K562 (cell line): ENCODE data around the gene LRRC14B.

ENCODE experiments used
- BMI1 ChIP-seq: fragments of 150-350 bp; IDR thresholded peaks from 2 replicates; pipeline ENCODE4 v1.6.1; 2014; ENCODE audit warnings: low read length
- EZH2 ChIP-seq: IDR thresholded peaks from 2 replicates; pipeline ENCODE4 v1.6.1; 2012; ENCODE audit warnings: low read depth, mild to moderate bottlenecking, inconsistent platforms, low read length, borderline replicate concordance
- FOXK2 ChIP-seq, 2 experiments: fragments of 450-650 bp; IDR thresholded peaks in 1 of 2; conservative IDR thresholded peaks in 1 of 2; 2 replicates each; pipeline ENCODE4 v1.6.1; 2016; ENCODE audit warnings: low read depth in 2 of 2, mild to moderate bottlenecking in 1 of 2
- HLTF ChIP-seq: fragments of 450-650 bp; IDR thresholded peaks from 2 replicates; pipeline ENCODE4 v1.6.1; 2016
- JUN ChIP-seq, 2 experiments: sonication (generic) in 1 of 2; formaldehyde crosslinking in 1 of 2; IDR thresholded peaks; 2 replicates each; pipeline versions ENCODE4 v1.6.1 to v1.8.0; 2012 to 2022; ENCODE audit warnings: borderline replicate concordance in 2 of 2, mild to moderate bottlenecking in 2 of 2, improper control_type of control experiment in 1 of 2, low read depth in 1 of 2, low read length in 1 of 2, missing genetic modification reagents in 1 of 2
- MTF1 ChIP-seq: fragments of 250-450 bp; sonication (Bioruptor Pico); IDR thresholded peaks from 2 replicates; pipeline ENCODE4 v1.9.0; 2021; ENCODE audit warnings: moderate library complexity, mild to moderate bottlenecking, inconsistent platforms, borderline replicate concordance
- NFATC3 ChIP-seq: fragments of 450-650 bp; IDR thresholded peaks from 2 replicates; pipeline ENCODE4 v1.6.1; 2017; ENCODE audit warnings: mild to moderate bottlenecking
- NFRKB ChIP-seq: fragments of 450-650 bp; IDR thresholded peaks from 2 replicates; pipeline ENCODE4 v1.6.1; 2016; ENCODE audit warnings: low read depth
- POU5F1 ChIP-seq: fragments of 150-350 bp; IDR thresholded peaks from 2 replicates; pipeline ENCODE4 v1.6.1; 2014; ENCODE audit warnings: borderline replicate concordance, low read length, low read depth, mild to moderate bottlenecking; ENCODE audit not compliant: partially characterized antibody
- ZFP36 ChIP-seq: fragments of 150-350 bp; IDR thresholded peaks from 2 replicates; pipeline ENCODE4 v1.6.1; 2018; ENCODE audit warnings: low read length, low read depth; ENCODE audit not compliant: partially characterized antibody
- TF ChIP-seq, protein P1 (sequence below), 2 experiments: fragments of 450-650 bp; conservative IDR thresholded peaks; 2 replicates each; pipeline ENCODE4 v1.6.1; 2017; ENCODE audit warnings: mild to moderate bottlenecking in 2 of 2, moderate library complexity in 2 of 2
- TF ChIP-seq, protein P2 (sequence below): sonication (generic); formaldehyde crosslinking; IDR thresholded peaks from 2 replicates; pipeline ENCODE4 v1.8.1; 2023; ENCODE audit warnings: mild to moderate bottlenecking, missing genetic modification reagents
- TF ChIP-seq, protein P3 (sequence below): fragments of 250-450 bp; sonication (Bioruptor Pico); IDR thresholded peaks from 2 replicates; pipeline ENCODE4 v1.5.0; 2022; ENCODE audit warnings: mild to moderate bottlenecking
- TF ChIP-seq, protein P4 (sequence below), 3 experiments: IDR thresholded peaks in 2 of 3; conservative IDR thresholded peaks in 1 of 3; 2 replicates each; pipeline ENCODE4 v1.5.1; 2011 to 2012; ENCODE audit warnings: low read length in 3 of 3, mild to moderate bottlenecking in 3 of 3, control low read depth in 2 of 3, improper control_type of control experiment in 1 of 3, inconsistent platforms in 1 of 3, low read depth in 1 of 3, mixed read lengths in 1 of 3, moderate library complexity in 1 of 3; ENCODE audit not compliant: insufficient read depth in 2 of 3

DNA sequence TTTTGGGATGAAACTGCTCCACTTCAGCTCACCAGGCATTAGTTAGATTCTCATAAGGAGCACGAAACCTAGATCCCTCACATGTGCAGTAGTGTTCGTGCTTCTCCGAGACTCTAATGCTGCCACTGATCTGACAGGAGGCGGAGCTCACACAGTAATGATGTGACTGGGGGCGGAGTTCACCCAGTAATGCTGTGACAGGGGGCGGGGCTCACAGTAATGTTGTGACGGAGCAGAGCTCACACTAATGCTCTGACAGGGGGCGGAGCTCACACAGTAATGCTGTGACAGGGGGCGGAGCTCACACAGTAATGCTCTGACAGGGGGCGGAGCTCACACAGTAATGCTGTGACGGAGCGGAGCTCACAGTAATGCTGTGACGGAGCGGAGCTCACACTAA is 27.1 kb upstream of the LRRC14B start:
- TF ChIP-seq POU5F1 = no peak
- TF ChIP-seq HLTF = no peak
- no peak for TF ChIP-seq NFRKB
- no peak for TF ChIP-seq ZFP36
- TF ChIP-seq MTF1 (CRISPR knock-in tag) = no peak
- no peak for TF ChIP-seq BMI1
- TF ChIP-seq NFATC3 = no peak
- TF ChIP-seq, protein P1, sequence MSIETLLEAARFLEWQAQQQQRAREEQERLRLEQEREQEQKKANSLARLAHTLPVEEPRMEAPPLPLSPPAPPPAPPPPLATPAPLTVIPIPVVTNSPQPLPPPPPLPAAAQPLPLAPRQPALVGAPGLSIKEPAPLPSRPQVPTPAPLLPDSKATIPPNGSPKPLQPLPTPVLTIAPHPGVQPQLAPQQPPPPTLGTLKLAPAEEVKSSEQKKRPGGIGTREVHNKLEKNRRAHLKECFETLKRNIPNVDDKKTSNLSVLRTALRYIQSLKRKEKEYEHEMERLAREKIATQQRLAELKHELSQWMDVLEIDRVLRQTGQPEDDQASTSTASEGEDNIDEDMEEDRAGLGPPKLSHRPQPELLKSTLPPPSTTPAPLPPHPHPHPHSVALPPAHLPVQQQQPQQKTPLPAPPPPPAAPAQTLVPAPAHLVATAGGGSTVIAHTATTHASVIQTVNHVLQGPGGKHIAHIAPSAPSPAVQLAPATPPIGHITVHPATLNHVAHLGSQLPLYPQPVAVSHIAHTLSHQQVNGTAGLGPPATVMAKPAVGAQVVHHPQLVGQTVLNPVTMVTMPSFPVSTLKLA (conservative IDR thresholded peaks at IDR 0.05) = no peak
- no peak for TF ChIP-seq JUN (IDR thresholded peaks at IDR 0.05; ENCODE audit: borderline replicate concordance, low read depth, low read length)
- no peak for TF ChIP-seq JUN (CRISPR knock-in tag; IDR thresholded peaks at IDR 0.05; ENCODE audit: borderline replicate concordance)
- no peak for TF ChIP-seq FOXK2 (conservative IDR thresholded peaks at IDR 0.05 in 1 of 2, IDR thresholded peaks at IDR 0.05 in 1 of 2; ENCODE audit: low read depth in 2 of 2)
- TF ChIP-seq, protein P2, sequence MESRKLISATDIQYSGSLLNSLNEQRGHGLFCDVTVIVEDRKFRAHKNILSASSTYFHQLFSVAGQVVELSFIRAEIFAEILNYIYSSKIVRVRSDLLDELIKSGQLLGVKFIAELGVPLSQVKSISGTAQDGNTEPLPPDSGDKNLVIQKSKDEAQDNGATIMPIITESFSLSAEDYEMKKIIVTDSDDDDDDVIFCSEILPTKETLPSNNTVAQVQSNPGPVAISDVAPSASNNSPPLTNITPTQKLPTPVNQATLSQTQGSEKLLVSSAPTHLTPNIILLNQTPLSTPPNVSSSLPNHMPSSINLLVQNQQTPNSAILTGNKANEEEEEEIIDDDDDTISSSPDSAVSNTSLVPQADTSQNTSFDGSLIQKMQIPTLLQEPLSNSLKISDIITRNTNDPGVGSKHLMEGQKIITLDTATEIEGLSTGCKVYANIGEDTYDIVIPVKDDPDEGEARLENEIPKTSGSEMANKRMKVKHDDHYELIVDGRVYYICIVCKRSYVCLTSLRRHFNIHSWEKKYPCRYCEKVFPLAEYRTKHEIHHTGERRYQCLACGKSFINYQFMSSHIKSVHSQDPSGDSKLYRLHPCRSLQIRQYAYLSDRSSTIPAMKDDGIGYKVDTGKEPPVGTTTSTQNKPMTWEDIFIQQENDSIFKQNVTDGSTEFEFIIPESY (CRISPR knock-in tag) = no peak
- TF ChIP-seq, protein P3, sequence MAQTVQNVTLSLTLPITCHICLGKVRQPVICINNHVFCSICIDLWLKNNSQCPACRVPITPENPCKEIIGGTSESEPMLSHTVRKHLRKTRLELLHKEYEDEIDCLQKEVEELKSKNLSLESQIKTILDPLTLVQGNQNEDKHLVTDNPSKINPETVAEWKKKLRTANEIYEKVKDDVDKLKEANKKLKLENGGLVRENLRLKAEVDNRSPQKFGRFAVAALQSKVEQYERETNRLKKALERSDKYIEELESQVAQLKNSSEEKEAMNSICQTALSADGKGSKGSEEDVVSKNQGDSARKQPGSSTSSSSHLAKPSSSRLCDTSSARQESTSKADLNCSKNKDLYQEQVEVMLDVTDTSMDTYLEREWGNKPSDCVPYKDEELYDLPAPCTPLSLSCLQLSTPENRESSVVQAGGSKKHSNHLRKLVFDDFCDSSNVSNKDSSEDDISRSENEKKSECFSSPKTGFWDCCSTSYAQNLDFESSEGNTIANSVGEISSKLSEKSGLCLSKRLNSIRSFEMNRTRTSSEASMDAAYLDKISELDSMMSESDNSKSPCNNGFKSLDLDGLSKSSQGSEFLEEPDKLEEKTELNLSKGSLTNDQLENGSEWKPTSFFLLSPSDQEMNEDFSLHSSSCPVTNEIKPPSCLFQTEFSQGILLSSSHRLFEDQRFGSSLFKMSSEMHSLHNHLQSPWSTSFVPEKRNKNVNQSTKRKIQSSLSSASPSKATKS (CRISPR knock-in tag) = no peak
- TF ChIP-seq EZH2 = no peak
- TF ChIP-seq, protein P4, sequence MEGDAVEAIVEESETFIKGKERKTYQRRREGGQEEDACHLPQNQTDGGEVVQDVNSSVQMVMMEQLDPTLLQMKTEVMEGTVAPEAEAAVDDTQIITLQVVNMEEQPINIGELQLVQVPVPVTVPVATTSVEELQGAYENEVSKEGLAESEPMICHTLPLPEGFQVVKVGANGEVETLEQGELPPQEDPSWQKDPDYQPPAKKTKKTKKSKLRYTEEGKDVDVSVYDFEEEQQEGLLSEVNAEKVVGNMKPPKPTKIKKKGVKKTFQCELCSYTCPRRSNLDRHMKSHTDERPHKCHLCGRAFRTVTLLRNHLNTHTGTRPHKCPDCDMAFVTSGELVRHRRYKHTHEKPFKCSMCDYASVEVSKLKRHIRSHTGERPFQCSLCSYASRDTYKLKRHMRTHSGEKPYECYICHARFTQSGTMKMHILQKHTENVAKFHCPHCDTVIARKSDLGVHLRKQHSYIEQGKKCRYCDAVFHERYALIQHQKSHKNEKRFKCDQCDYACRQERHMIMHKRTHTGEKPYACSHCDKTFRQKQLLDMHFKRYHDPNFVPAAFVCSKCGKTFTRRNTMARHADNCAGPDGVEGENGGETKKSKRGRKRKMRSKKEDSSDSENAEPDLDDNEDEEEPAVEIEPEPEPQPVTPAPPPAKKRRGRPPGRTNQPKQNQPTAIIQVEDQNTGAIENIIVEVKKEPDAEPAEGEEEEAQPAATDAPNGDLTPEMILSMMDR (IDR thresholded peaks at IDR 0.05 in 2 of 3, conservative IDR thresholded peaks at IDR 0.05 in 1 of 3; ENCODE audit: insufficient read depth in 2 of 3, low read depth in 1 of 3, low read length in 3 of 3) = no peak
